H1 (cell line): Measurements from ENCODE around the gene PRSS22. TPM values are rescaled to one million over a fixed set of nuclear protein-coding genes. Genes with fewer than 3 reads are reported as not detected.
A peak's percentile ranks its signal among the peaks of the same experiment; 100 is the strongest.

Experiments
- CTCF ChIA-PET: fragments of 300-600 bp; sonication (Branson Sonifier 250); formaldehyde crosslinking; loops from one replicate; lab custom pipeline; 2021; ENCODE audit not compliant: partially characterized antibody; lab: Charles Lee
- POLR2A ChIA-PET: fragments of 300-600 bp; sonication (Branson Sonifier 250); formaldehyde crosslinking; loops from one replicate; lab custom pipeline; 2021; ENCODE audit warnings: inconsistent platforms; ENCODE audit not compliant: partially characterized antibody; lab: Charles Lee
- DNase-seq, 2 experiments: peaks; one replicate each; pipeline versions ENCODE4 v3.0.0 to v3.0.0-alpha.2; 2010 to 2022; ENCODE audit warnings: low spot score in 2 of 2, low read depth in 1 of 2, mixed read lengths in 1 of 2
- FAIRE-seq: peaks from 2 replicates; lab custom pipeline; 2011; peaks lifted over from hg19 to GRCh38; lab: Jason Lieb, UNC
- H2AFZ ChIP-seq: 2 replicates; pipeline ENCODE4 v1.8.1; 2012; ENCODE audit warnings: low read length, inconsistent platforms
- H2AK5ac ChIP-seq: 2 replicates; pipeline ENCODE4 v1.6.1; 2013; ENCODE audit warnings: low read depth, low read length
- H2BK120ac ChIP-seq: replicated peaks from 2 replicates; pipeline ENCODE3; 2013; ENCODE audit warnings: low read depth, low read length, inconsistent platforms
- H2BK12ac ChIP-seq: 2 replicates; pipeline ENCODE4 v1.6.1; 2013; ENCODE audit warnings: low read depth, low read length
- H2BK15ac ChIP-seq: 2 replicates; pipeline ENCODE4 v1.6.1; 2013; ENCODE audit warnings: low read length
- H2BK20ac ChIP-seq: 2 replicates; pipeline ENCODE4 v1.6.1; 2013; ENCODE audit warnings: low read length
- H2BK5ac ChIP-seq: 2 replicates; pipeline ENCODE4 v1.6.1; 2013; ENCODE audit warnings: low read depth, low read length
- H3K14ac ChIP-seq: 2 replicates; pipeline ENCODE4 v1.6.1; 2013; ENCODE audit warnings: inconsistent platforms; ENCODE audit not compliant: insufficient read length
- H3K18ac ChIP-seq: 2 replicates; pipeline ENCODE4 v1.6.1; 2013; ENCODE audit warnings: low read length; ENCODE audit errors: extremely low read depth
- H3K23ac ChIP-seq: 2 replicates; pipeline ENCODE4 v1.6.1; 2013; ENCODE audit warnings: inconsistent platforms; ENCODE audit not compliant: insufficient read length
- H3K23me2 ChIP-seq: 2 replicates; pipeline ENCODE4 v1.6.1; 2013; ENCODE audit warnings: low read depth, low read length
- H3K27ac ChIP-seq: 2 replicates; pipeline ENCODE4 v1.6.1; 2011; ENCODE audit warnings: low read depth, low read length, inconsistent platforms
- H3K27me3 ChIP-seq, 4 experiments: replicated peaks in 1 of 4; 1 replicate in 1 of 4; 2 replicates in 3 of 4; pipeline versions ENCODE4 v1.6.1 to v1.8.1; 2011 to 2013; ENCODE audit warnings: low read length in 3 of 4, mild to moderate bottlenecking in 3 of 4, inconsistent platforms in 2 of 4, mixed read lengths in 2 of 4, moderate library complexity in 1 of 4; ENCODE audit not compliant: control insufficient read depth in 3 of 4, insufficient read depth in 3 of 4; ENCODE audit errors: extremely low read depth in 1 of 4
- H3K36me3 ChIP-seq, 4 experiments: 2 replicates each; pipeline versions ENCODE4 v1.6.1 to v1.8.1; 2011 to 2013; ENCODE audit warnings: mild to moderate bottlenecking in 4 of 4, low read length in 3 of 4, moderate library complexity in 2 of 4, control low read depth in 1 of 4, inconsistent platforms in 1 of 4; ENCODE audit not compliant: insufficient read depth in 4 of 4, control insufficient read depth in 2 of 4
- H3K4ac ChIP-seq: replicated peaks from 2 replicates; pipeline ENCODE3; 2013; ENCODE audit warnings: low read length, low read depth, mixed read lengths, inconsistent platforms; ENCODE audit not compliant: insufficient read length
- H3K4me1 ChIP-seq, 4 experiments: replicated peaks in 1 of 4; 1 replicate in 1 of 4; 2 replicates in 3 of 4; pipeline versions ENCODE4 v1.6.1 to v1.8.1; 2011 to 2013; ENCODE audit warnings: low read length in 3 of 4, inconsistent platforms in 2 of 4, mixed read lengths in 1 of 4; ENCODE audit not compliant: insufficient read depth in 4 of 4, control insufficient read depth in 3 of 4
- H3K4me2 ChIP-seq, 2 experiments: 2 replicates each; pipeline versions ENCODE4 v1.6.1 to v1.8.1; 2011 to 2013; ENCODE audit warnings: low read depth in 2 of 2, low read length in 2 of 2, control low read depth in 1 of 2, inconsistent platforms in 1 of 2, mild to moderate bottlenecking in 1 of 2; ENCODE audit not compliant: insufficient read depth in 1 of 2
- H3K4me3 ChIP-seq, 4 experiments: fragments of 200-600, 300-600 bp in 1 of 4; sonication (generic), shearing (Covaris generic), sonication (Bioruptor Twin) in 1 of 4; 2 replicates each; pipeline versions ENCODE4 v1.5.1 to v1.8.1; 2011 to 2016; ENCODE audit warnings: low read length in 4 of 4, low read depth in 3 of 4, control low read depth in 2 of 4, inconsistent platforms in 2 of 4, mild to moderate bottlenecking in 2 of 4, mixed read lengths in 1 of 4, moderate library complexity in 1 of 4; ENCODE audit not compliant: insufficient read depth in 2 of 4; ENCODE audit errors: extremely low read depth in 1 of 4
- H3K56ac ChIP-seq: replicated peaks from 2 replicates; pipeline ENCODE3; 2013; ENCODE audit warnings: low read depth, mild to moderate bottlenecking, mixed read lengths, low read length, inconsistent platforms; ENCODE audit not compliant: insufficient read length
- H3K79me1 ChIP-seq: 2 replicates; pipeline ENCODE4 v1.6.1; 2013; ENCODE audit warnings: low read depth, low read length, control low read depth
- H3K79me2 ChIP-seq, 2 experiments: 2 replicates each; pipeline versions ENCODE4 v1.6.1 to v1.8.1; 2012 to 2013; ENCODE audit warnings: low read length in 2 of 2, mild to moderate bottlenecking in 2 of 2, inconsistent platforms in 1 of 2; ENCODE audit not compliant: insufficient read depth in 2 of 2, control insufficient read depth in 1 of 2
- H3K9ac ChIP-seq, 4 experiments: replicated peaks in 1 of 4; 1 replicate in 1 of 4; 2 replicates in 3 of 4; pipeline versions ENCODE4 v1.6.1 to v1.8.1; 2011 to 2013; ENCODE audit warnings: low read depth in 3 of 4, low read length in 3 of 4, control low read depth in 2 of 4, mild to moderate bottlenecking in 2 of 4, moderate library complexity in 2 of 4, inconsistent platforms in 1 of 4; ENCODE audit errors: extremely low read depth in 1 of 4
- H3K9me3 ChIP-seq, 2 experiments: 2 replicates each; pipeline versions ENCODE4 v1.6.1 to v1.8.1; 2012 to 2013; ENCODE audit warnings: mild to moderate bottlenecking in 2 of 2, moderate library complexity in 2 of 2, control low read depth in 1 of 2, inconsistent platforms in 1 of 2, low read depth in 1 of 2, low read length in 1 of 2, mixed read lengths in 1 of 2; ENCODE audit not compliant: insufficient read depth in 2 of 2
- H4K20me1 ChIP-seq, 2 experiments: replicated peaks in 1 of 2; 2 replicates each; pipeline versions ENCODE3 to v1.8.1; 2011 to 2013; ENCODE audit warnings: inconsistent platforms in 2 of 2, low read length in 2 of 2, mild to moderate bottlenecking in 1 of 2; ENCODE audit not compliant: insufficient read depth in 2 of 2, control insufficient read depth in 1 of 2
- H4K5ac ChIP-seq: 2 replicates; pipeline ENCODE4 v1.6.1; 2013; ENCODE audit warnings: low read length, low read depth, mixed read lengths, inconsistent platforms; ENCODE audit not compliant: insufficient read length
- H4K8ac ChIP-seq: 2 replicates; pipeline ENCODE4 v1.8.0; 2013; ENCODE audit warnings: mild to moderate bottlenecking, moderate library complexity, low read length, inconsistent platforms; ENCODE audit not compliant: insufficient read depth; ENCODE audit errors: extremely low read depth
- H4K91ac ChIP-seq: replicated peaks from 2 replicates; pipeline ENCODE3; 2013; ENCODE audit warnings: low read length, mixed read lengths, inconsistent platforms; ENCODE audit not compliant: insufficient read length
- ATF2 ChIP-seq: IDR thresholded peaks from 2 replicates; pipeline ENCODE4 v1.6.1; 2012; ENCODE audit warnings: low read length, inconsistent platforms
- GABPA ChIP-seq: IDR thresholded peaks from 2 replicates; pipeline ENCODE4 v1.6.1; 2011; ENCODE audit warnings: mild to moderate bottlenecking, low read length, moderate library complexity, borderline replicate concordance; ENCODE audit not compliant: insufficient read depth
- JUND ChIP-seq: IDR thresholded peaks from 2 replicates; pipeline ENCODE4 v1.6.1; 2011; ENCODE audit warnings: mild to moderate bottlenecking, improper control_type of control experiment, low read length
- POLR2A ChIP-seq, 2 experiments: IDR thresholded peaks; 1 replicate in 1 of 2; 2 replicates in 1 of 2; pipeline ENCODE4 v1.6.1; 2011; ENCODE audit warnings: low read depth in 2 of 2, low read length in 2 of 2, mild to moderate bottlenecking in 2 of 2; ENCODE audit errors: control extremely low read depth in 1 of 2
- SAP30 ChIP-seq: fragments of 300-600 bp; sonication (generic); IDR thresholded peaks from 2 replicates; pipeline ENCODE4 v1.7.1; 2012; ENCODE audit warnings: low read length, moderate library complexity, mild to moderate bottlenecking, inconsistent platforms; ENCODE audit not compliant: insufficient read depth, insufficient replicate concordance
- SIN3A ChIP-seq, 2 experiments: IDR thresholded peaks in 1 of 2; conservative IDR thresholded peaks in 1 of 2; 2 replicates each; pipeline ENCODE4 v1.6.1; 2011 to 2012; ENCODE audit warnings: low read length in 2 of 2, improper control_type of control experiment in 1 of 2, low read depth in 1 of 2, mild to moderate bottlenecking in 1 of 2
- SP4 ChIP-seq: IDR thresholded peaks from 2 replicates; pipeline ENCODE4 v1.6.1; 2012; ENCODE audit warnings: low read length, inconsistent platforms
- TBP ChIP-seq: IDR thresholded peaks from 2 replicates; pipeline ENCODE4 v1.6.1; 2011; ENCODE audit warnings: low read depth, low read length, improper control_type of control experiment
- TCF12 ChIP-seq: IDR thresholded peaks from 2 replicates; pipeline ENCODE4 v1.6.1; 2011; ENCODE audit warnings: low read depth, mild to moderate bottlenecking, low read length
- YY1 ChIP-seq: IDR thresholded peaks from 2 replicates; pipeline ENCODE4 v1.6.1; 2011; ENCODE audit warnings: low read depth, mild to moderate bottlenecking, low read length
- WGBS, 2 experiments: shearing (Covaris generic) in 1 of 2; methylation state at CpG; one replicate each; pipeline versions ENCODE4 v1.1.6 to v1.1.7; 2013 to 2015; ENCODE audit warnings: low lambda C conversion rate in 2 of 2, mixed read lengths in 2 of 2, inconsistent platforms in 1 of 2, low coverage in 1 of 2, missing lambda C conversion rate in 1 of 2; ENCODE audit not compliant: insufficient replicate concordance in 2 of 2, insufficient coverage in 1 of 2, insufficient read length in 1 of 2; ENCODE audit errors: extremely low coverage in 1 of 2, missing lambda C conversion rate in 1 of 2; 5-methylcytosine and 5-hydroxymethylcytosine counted together
- polyA plus RNA-seq, 7 experiments: library from polyadenylated mRNA; depleted of rRNA in 3 of 7; stranded (reverse) in 5 of 7; unstranded in 2 of 7; fragments of >200 nt in 5 of 7; fragments of 200-250 nt in 2 of 7; gene quantifications; 1 replicate in 5 of 7; 2 replicates in 1 of 7; 4 replicates in 1 of 7; pipeline versions ENCODE4 v1.2.1 to v1.2.3, GENCODE V29; 2011 to 2013; ENCODE audit warnings: missing spikeins in 2 of 7, mixed read lengths in 2 of 7
- total RNA-seq: library from RNA; stranded (reverse); fragmentation: NEBNext Ultra II Directional; extraction: Animal tissue kit (Norgen Biotek cat#: 25700); gene quantifications from 2 replicates; pipeline ENCODE4 v1.2.1, GENCODE V29; 2021

The PRSS22 gene
- total and polyA plus RNA-seq, 2 of the 8 experiments (the other 6 are each of a cell fraction or from before 2014, with no cell fraction given), result 4.0 to 4.4 TPM

DNA sequence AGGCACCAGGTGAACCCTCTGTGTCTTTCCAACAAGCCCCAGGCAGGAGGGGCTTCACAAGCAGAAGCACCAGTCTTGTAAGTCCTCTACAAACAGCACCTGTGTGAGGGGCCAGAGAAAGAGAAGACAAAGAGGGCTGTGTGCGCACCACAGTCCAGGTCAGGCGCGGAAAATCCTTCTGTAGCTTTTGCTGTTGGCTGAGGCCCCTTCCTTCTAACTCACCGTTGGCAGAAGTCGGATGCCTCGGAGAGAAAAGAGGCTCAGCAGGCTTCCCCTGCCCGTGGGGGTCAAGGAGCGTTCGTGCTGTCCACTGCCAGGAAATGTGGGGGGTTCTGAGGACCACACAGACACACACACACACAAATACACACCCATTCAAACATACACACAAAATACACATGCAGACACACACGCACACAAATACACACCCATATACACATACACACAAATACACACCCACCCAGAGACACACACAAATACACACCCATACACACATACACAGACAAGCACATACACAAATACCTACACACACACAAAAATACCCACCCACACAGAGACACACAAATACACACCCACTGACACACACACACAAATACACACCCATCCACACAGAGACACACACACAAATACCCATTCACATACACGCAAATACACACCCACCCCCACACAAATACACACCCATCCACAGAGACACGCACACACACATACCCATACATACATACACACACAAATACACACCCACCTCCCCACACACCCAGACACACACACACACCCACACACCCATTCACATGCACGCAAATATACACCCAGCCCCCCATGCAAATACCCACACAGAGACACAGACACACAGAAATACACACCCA is 21.1 kb downstream of the PRSS22 start:
- Histone ChIP-seq H2AK5ac (peak overlapping the region; percentile 82; the same call in 1 of the 2 replicates), H4K8ac (no peak overlapping the region), H2BK20ac (peak overlapping the region; percentile 72; the same call in 1 of the 2 replicates), H3K23ac (no peak overlapping the region), H3K9me3 (no peaks in the 10 kb centered on the region), H3K18ac (no peak overlapping the region), H3K79me1 (no peaks in the 10 kb centered on the region), H3K9ac (no peak overlapping the region), H3K36me3 (no peaks in the 10 kb centered on the region), H3K4me3 (no peak overlapping the region), H3K27ac (no peak overlapping the region), H3K4me2 (no peak overlapping the region), H3K56ac (peak overlapping the region; percentile 74), H3K4me1 (peaks cover 0 to 9% (median 3%) of the 10 kb centered on the region in 4 experiments; a peak in 5 of 7 replicates), H2BK15ac (peak overlapping the region; percentile 0; the same call in 1 of the 2 replicates), H2BK5ac (peak overlapping the region; percentile 93; the same call in 1 of the 2 replicates), H3K23me2 (peaks cover 14% of the 10 kb centered on the region; the same call in 1 of the 2 replicates), H3K79me2 (no peaks in the 10 kb centered on the region), H4K5ac (no peak overlapping the region), H3K4ac (no peak overlapping the region), H2BK12ac (peak overlapping the region; percentile 90), H4K20me1 (peaks cover 0 to 2% of the 10 kb centered on the region in 2 experiments), H3K14ac (no peak overlapping the region), H2AFZ (no peak overlapping the region), H4K91ac (no peak overlapping the region), H3K27me3 (peaks cover 0 to 2% (median 0%) of the 10 kb centered on the region in 4 experiments; a peak in 1 of 7 replicates), H2BK120ac (no peak overlapping the region)
- no peak for FAIRE-seq
- ChIA-PET POLR2A (no interaction called here), CTCF (interaction anchor here (0.5 to 1.3 kb wide), 2 partner anchors 31 to 625 kb away, joined by 3 to 4 read pairs; no protein-coding TSS in a partner anchor)
- DNase-seq, result no peak
- WGBS, 2 experiments, result 91 to 100% methylated on average over 1 to 11 of the region's 13 CpGs
- TF ChIP-seq YY1, result no peak
- TF ChIP-seq TBP, result no peak
- TF ChIP-seq GABPA, result no peak
- no peak for TF ChIP-seq ATF2
- no peak for TF ChIP-seq SIN3A (conservative IDR thresholded peaks at IDR 0.05 in 1 of 2, IDR thresholded peaks at IDR 0.05 in 1 of 2; ENCODE audit: low read depth in 1 of 2, low read length in 2 of 2)
- TF ChIP-seq JUND, result no peak
- no peak for TF ChIP-seq POLR2A (IDR thresholded peaks at IDR 0.05; ENCODE audit: control extremely low read depth in 1 of 2, low read depth in 2 of 2, low read length in 2 of 2)
- no peak for TF ChIP-seq TCF12
- no peak for TF ChIP-seq SP4
- no peak for TF ChIP-seq SAP30
